ENCODE measurements around the gene CTSK.

DNA sequence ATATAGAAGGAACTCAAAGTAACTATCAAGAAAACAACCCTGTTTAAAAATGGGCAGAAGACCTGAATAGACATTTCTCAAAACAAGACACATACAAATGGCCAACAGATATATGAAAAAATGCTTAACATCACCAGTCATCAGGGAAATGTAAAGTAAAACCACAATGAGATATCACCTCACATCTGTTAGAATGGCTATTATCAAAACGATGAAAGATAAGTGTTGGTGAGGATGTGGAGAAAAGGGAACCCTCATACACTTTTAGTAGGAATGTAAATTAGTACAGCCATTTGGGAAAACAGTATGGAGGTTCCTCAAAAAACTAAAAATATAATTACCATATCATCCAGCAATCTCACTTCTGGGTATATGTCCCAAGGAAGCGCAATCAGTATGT, 45.5 kb downstream of the CTSK start:
- TF ChIP-seq, protein P1, sequence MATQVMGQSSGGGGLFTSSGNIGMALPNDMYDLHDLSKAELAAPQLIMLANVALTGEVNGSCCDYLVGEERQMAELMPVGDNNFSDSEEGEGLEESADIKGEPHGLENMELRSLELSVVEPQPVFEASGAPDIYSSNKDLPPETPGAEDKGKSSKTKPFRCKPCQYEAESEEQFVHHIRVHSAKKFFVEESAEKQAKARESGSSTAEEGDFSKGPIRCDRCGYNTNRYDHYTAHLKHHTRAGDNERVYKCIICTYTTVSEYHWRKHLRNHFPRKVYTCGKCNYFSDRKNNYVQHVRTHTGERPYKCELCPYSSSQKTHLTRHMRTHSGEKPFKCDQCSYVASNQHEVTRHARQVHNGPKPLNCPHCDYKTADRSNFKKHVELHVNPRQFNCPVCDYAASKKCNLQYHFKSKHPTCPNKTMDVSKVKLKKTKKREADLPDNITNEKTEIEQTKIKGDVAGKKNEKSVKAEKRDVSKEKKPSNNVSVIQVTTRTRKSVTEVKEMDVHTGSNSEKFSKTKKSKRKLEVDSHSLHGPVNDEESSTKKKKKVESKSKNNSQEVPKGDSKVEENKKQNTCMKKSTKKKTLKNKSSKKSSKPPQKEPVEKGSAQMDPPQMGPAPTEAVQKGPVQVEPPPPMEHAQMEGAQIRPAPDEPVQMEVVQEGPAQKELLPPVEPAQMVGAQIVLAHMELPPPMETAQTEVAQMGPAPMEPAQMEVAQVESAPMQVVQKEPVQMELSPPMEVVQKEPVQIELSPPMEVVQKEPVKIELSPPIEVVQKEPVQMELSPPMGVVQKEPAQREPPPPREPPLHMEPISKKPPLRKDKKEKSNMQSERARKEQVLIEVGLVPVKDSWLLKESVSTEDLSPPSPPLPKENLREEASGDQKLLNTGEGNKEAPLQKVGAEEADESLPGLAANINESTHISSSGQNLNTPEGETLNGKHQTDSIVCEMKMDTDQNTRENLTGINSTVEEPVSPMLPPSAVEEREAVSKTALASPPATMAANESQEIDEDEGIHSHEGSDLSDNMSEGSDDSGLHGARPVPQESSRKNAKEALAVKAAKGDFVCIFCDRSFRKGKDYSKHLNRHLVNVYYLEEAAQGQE (IDR thresholded peaks at IDR 0.05; ENCODE audit: insufficient read depth in 1 of 2, low read depth in 2 of 2, low read length in 2 of 2): no peak
- TF ChIP-seq POLR2AphosphoS5 (IDR thresholded peaks at IDR 0.05; ENCODE audit: low read depth, low read length): no peak

Measured in PFSK-1 (cell line).